HG02623 (cell line): ENCODE results near the gene IGFBPL1.

Experiments used
- ATAC-seq: cut with Tn5 transposase; IDR thresholded peaks from one replicate; pipeline ENCODE4 v1.9.1; 2021; ENCODE audit warnings: moderate library complexity; ENCODE audit not compliant: unreplicated experiment

IGFBPL1 gene

GRCh38 chr9:38357350-38358114, 66.7 kb downstream of the IGFBPL1 start:
- no peak for ATAC-seq

DNA sequence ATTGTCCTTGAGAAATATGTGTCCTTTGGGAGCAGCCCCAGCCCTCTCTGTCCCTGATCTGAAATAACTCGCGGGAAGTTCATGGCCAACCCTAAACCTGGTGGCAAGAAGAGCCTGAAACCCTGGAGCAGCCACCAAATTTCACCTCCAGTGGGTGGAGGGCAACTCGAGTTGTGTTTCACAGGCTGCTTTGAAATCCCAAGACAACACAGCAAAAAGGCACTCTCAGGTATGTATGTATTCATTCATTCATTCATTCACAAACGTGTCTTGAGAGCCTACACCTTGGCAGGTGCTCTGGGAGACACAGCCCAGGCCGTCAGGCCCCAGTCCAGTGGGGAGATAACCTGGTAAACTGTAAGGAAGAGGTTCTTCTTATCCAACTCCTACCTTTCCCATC, 67.4 kb downstream of the IGFBPL1 start:
- ATAC-seq: no peak
